GM11168 (cell line): ENCODE results near the gene DUSP5.

Experiments used
- in situ Hi-C: fragments of 300-500 bp; cut with MboI; formaldehyde crosslinking; loops from one replicate; pipeline ENCODE4 v1.12.0; 2022; ENCODE audit warnings: low sequenced_read_pairs; ENCODE audit not compliant: unreplicated experiment

Gene DUSP5

GRCh38 chr10:110479710-110480109 is 18.0 kb upstream of the DUSP5 start:
- in situ Hi-C loops = no loop called here

- in situ Hi-C loops = no loop called here
Observed at GRCh38 chr10:110480387-110480786, 17.3 kb upstream of the DUSP5 start.

GRCh38 chr10:110481919-110482318 is 15.8 kb upstream of the DUSP5 start:
- in situ Hi-C loops = no loop called here

DNA sequence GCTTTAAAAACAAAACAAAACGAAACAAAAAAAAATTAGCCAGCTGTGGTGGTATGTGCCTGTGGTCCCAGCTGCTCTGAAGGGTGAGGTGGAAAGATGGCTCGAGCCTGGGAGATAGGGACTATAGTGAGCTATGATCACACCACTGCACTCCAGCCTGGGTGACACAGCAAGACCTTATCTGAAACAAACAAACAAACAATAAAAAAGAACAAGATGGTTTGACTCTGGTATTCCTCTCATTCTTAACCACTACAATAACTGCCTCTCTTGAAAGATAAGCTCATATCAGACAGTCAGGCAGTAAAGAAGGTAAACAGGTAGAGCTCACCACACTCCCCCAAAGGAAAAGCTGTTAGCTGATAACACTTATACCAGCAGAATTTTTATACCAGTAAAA is 14.1 kb upstream of the DUSP5 start:
- in situ Hi-C loops = no loop called here

DNA sequence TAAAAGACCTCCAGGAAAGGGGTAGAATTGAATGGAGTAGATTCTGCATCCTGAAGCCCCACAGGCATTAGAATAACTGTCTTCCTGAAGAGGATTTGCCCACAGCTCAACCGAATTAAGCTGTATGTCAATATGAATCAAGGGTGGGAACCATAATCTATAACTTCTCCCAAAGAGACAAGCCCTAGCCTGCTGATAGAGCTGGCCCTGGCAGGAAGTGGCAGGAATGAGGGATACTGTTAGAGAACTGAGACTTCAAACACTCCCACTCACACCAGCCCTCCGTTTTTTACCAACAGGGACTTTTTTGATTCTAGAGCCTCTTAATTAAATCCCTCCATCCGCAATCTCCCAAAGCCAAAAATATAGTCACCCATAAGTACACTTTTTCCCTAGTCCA is 12.2 kb upstream of the DUSP5 start:
- in situ Hi-C loops = no loop called here

- in situ Hi-C loops = no loop called here
Observed at GRCh38 chr10:110486680-110487410, 10.9 kb upstream of the DUSP5 start.

- in situ Hi-C loops = no loop called here
Observed at GRCh38 chr10:110487411-110488331, 10.0 kb upstream of the DUSP5 start.

DNA sequence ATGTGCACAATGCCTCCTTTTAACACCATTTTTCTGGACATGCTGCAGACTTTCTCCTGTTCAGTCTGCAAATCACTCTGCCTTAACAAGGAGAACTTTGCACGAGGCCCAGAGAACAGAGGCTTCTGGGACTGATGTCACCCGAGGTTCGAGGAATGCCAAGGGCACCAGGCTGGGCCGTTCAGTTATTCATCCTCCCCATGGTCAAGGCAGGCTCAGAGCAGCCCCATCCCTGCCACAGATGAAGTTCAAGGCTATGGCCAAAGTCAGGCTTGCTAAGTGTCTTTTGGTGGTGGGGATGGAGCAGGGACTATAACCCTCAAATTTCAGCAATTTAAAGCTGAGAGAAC is 9.4 kb upstream of the DUSP5 start:
- in situ Hi-C loops = no loop called here

DNA sequence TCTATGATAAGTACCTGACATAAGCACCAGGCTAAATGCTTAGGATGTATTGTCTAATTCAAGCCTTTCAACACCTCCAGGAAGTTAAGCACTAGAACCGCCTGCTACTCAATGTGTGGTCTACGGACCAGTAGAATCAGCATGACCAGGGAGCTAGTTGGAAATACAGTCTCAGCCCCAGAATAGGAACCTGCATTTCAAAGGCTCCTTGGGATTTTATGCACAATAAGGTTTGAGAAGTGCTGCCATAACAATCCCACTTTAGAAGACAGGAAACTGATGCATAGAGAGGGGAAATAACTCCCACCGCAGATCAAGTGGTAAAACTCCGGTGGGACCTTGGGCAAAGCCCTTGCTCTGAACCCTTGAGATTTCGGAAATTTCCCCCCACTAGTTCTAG is 8.8 kb upstream of the DUSP5 start:
- in situ Hi-C loops = no loop called here

DNA sequence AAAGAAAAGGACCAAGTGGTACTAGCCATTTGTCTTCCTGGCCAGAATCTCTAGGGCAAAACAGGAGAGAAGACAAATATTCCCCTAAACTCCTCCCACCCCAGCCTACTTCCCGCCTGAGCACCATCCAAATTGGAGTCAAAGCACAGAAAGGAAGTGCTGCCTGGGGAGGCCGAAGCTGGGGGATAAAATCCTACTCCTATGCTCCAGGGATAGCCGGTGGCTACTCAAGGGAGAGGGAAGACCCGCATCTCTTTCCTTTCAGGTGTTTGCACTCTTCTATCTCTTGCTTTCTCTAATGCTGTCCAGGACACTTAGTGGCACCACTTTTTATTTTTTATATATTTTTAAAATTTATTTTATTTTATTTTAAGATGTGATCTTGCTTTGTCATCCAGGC is 7.1 kb upstream of the DUSP5 start:
- in situ Hi-C loops = no loop called here

DNA sequence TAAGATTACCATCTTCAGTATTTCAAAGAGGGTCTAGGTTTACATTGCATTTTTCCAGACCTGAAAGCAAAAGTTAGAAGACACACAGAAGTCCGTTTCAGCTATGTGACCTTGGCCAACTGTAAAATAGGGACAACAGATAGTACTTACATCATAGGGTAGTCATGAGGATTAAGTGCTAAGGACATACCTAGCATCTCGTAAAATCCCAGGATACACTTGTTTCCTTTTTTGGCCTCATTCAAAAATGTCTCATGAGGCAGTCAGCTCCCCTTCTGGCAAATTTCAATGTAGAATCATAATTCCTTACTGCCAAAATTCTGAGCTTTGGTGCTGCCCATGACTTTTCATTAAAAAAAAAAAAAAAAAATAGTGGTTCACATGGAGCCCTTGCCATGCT is 6.4 kb upstream of the DUSP5 start:
- in situ Hi-C loops = no loop called here

GRCh38 chr10:110492069-110492822 is 5.5 kb upstream of the DUSP5 start:
- in situ Hi-C loops = no loop called here

DNA sequence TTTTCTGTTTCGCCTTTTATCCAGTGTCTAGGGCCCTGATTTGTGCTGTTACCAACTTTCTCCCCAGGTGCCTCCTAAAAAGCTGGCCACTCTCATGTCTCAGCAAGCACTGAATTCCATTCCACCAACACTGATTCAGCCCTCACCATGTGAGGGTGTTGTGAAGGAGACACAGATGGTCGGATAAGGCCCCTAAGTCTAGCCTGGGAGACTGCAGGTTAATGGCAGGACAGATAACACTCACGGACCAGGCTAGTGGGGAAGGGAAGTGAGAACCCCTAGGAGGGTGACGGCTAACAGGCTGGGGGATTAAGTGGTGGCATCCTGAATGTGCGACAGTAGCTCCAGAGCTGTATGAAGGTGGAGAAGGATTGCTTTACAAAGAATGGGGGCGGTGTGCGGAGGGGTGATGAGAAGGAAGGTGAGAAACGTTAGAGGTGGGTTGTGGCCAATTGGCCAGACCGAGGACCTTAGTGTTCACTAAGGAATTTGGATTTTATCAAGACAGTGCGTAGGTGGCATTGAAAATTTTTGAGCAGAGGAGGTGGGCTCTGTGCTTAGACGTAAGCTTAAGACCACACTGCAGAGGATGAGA is 3.8 kb upstream of the DUSP5 start:
- in situ Hi-C loops = no loop called here

DNA sequence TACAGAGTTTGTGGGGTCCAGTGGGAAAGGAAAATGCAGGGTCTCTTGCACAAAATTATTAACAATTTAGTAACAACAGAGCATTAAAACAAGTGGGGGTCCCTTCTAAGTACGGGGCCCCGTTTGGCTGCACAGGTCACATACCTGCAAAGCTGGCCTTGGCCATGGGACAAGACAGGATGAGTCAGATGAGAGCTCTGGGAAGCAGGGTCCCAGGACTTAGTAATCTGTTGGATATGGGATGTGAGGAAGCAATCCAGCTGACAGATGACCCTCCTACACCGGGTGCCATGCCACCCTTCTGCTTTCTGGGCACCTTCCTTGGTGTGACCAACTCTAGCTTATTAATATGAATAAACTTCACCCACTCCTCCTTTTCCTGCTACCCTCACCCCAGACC is 3.2 kb upstream of the DUSP5 start:
- in situ Hi-C loops = no loop called here

- in situ Hi-C loops = no loop called here
Observed at GRCh38 chr10:110495731-110496552, 1.8 kb upstream of the DUSP5 start.

DNA sequence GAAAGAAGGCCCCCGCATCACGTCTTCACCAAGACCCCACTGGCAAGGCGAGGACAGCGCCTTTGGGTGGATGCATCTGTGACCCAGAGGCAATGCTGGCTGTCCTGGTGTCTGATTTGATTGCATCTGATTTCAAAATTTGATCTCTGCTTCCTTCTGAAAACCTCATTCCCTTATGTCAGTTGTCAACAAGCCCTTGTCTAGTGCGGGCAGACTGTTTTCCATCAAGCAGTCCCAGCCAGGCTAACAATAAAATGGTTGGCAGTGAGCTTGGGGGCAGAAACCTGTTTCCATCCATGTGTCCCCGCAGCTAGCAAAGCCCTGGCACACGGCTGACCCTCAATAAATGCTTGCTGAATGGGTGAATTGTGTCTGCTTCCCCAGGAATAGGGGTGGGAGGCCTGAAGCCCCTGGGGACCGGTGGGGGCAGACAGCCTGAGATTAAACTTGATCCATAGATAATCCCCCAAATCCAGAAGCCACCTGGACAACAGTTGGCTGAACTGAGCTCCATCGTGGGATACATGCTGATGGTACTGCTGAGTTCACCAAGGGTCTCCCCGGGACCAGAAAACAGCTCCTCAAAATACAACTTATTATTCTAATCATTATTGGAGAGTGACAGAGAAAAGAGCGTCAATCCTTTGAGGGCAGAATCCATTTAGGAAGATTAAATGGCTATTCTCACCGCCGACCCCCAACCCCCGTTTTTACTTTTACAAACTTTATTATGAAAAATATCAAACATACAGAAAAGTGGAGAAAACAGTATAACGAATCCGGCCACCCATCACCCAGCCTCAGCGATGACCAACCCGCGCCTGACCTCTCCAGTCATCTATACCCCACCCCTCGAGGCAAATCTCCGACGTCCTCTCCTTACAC is 912 bp upstream of the DUSP5 start:
- in situ Hi-C loops = no loop called here

DNA sequence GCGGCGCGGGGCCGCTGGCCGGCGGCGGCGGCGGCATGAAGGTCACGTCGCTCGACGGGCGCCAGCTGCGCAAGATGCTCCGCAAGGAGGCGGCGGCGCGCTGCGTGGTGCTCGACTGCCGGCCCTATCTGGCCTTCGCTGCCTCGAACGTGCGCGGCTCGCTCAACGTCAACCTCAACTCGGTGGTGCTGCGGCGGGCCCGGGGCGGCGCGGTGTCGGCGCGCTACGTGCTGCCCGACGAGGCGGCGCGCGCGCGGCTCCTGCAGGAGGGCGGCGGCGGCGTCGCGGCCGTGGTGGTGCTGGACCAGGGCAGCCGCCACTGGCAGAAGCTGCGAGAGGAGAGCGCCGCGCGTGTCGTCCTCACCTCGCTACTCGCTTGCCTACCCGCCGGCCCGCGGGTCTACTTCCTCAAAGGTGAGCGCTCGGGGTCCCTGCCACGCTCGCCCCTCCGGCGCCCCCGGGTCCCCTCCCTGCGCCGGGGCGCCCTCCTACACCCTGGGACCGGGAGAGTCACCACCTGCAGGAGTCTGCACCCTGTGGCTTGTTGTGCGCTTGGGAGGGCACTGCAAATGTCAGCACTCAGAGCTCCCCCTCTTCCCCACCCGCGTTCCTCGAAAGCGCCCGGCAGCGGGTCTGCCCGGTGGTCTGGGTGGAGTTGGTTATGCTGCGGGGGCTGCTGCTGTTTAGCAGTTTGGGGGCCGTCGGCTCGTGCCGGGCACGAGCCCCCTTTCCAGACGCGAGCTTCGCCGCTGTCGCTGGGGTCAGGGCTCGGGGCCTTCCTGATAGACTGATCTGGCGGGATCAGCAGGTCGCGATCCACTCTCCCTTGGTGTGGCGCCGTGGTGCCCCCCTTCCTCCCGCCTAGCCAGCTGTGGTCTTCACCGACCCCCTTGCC is 627 bp downstream of the DUSP5 start:
- in situ Hi-C loops = no loop called here
